T-helper 9 cell (primary cell): ENCODE results near the gene ADCY10.
"Not testable (repeated sequence)": the region's sequence is repeated elsewhere in the genome, so short reads cannot be mapped to it uniquely, and the experiment has no call there.

Source experiments
- DNase-seq: peaks from one replicate; pipeline ENCODE4 v3.0.0-alpha.2; 2020

The ADCY10 gene

DNA sequence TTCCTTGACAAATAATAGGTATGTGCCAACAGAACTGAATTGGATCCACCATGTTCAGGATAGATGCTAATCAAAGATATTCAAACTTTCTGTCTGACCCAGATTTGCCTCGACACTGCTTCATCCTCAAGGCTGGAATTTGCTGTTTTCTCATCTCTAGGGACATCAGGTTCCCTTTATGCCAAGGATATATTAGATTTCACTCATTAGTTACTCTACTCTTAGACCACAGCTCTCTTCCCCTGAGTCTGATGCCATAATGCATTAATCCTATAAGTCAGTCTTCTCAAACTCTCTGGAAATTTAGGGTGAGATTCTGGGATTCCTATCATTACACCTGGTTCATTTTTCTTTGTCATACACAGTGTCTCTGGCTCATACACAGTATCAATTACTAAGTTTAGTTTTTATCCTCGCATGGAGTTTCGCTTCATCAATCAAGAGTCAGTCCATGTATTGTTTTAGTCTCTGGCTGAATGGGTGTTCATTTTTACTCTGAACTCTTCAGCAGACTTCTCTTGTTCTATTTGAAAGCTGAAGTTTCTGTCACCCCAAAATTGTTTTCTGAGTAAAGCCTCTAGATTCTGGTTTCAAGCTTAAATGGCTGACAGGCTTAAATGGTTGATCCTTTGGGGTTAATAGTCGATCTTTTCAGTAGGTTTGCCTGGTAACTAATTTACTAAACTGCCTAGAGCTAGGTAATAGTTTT lies 13.3 kb upstream of the ADCY10 start:
- DNase-seq, result no peak

- no peak for DNase-seq
Observed at GRCh38 chr1:167926486-167926997, 12.6 kb upstream of the ADCY10 start.

DNA sequence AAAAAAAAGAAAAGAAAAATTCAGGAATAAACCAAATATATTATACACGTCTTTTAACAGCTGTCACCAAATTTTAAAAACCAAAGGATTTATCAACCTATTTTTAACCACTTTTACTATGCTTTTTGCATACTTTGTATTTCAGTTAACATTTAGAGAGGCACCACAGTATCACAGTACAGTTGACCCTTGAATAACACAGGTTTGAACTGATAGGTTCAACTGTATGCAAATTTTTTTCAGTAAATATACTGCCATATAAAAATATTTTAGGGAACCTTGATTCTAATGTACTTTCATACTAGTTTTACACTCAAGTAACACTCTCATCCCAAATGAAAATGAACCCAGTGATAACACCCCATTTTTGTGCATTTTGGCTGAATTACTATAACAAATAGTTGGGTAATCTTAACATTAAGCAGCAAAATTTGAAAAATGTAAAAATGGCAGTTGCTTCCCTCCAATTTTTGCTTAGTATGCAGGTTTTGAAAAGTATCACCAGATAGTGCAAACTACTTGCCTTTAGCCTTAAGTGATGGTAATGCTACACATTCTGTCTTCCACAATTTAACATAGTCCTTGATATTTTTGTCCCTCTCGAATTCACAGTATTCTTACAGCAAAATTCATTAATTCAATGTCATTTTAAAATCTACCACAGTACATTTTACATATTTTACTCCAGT lies 10.8 kb upstream of the ADCY10 start:
- DNase-seq, result no peak

DNA sequence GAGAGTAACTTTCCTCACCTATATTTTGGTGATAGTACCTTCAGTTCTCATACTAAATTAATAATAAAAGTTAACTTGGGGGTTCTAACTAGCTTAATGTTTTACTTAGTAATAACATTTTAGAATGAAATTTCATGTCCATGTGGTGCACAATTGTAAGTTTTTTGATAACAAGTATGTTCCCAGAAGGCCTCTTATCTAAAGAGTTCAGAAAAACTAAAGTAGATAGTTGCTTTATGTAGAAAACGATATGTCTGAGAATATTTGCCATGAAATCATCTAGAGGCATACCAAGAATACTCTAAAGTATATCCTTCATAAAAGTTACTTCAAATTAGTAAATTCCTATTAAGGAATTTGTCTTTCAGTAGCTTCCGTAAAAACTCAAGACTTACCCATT lies 10.2 kb upstream of the ADCY10 start:
- no peak for DNase-seq

DNA sequence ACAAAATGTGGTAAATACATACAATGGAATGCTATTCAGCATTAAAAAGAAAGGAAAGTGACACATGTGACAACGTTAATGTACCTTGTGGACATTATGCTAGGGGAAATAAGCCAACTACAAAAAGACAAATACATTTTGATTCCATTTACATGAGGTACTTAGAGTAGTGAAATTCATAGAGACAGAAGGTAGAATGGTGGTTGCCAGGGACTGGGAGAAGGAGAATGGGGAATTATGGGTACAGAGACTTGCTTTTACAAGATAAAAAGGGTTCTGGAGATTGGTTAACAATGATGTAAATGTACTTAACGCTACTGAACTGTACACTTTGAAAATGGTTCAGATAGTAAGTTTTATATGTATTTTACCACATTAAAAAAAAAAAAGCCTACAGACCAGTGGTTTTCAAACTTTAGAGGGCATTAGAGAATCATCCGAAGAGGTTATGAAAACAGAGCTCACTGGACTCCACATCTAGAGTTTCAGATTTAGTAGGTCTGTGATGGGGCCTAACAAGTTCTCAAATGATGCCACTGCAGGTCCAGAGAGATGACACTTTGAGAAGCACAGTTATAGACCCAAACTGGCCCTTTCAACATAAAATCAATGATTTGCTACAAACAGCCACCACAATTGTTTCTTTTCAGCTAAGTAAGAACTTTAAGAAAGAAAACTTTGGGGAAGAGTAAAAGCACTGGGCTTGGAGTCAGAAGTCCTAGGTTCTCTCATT lies 9.6 kb upstream of the ADCY10 start:
- DNase-seq, result no peak

DNA sequence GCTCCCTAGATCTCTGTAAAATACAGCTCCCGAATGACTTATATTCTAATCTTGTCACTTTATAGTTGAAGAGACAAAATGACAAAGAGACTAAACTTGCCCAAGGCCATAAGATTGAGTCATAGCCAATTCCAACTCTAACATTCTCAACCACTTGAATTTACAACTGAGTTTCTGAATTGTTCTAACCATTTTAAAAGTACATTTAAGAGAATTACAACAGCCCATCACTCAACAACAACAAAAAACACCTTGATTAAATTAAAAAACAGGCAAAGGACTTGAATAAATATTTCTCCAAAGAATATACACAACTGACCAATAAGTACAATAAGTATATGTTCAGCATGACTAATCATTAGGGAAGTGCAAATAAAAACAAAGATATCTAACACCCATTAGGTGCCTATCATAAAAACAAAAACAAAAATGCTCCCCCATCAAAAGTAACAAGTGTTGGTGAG lies 8.7 kb upstream of the ADCY10 start:
- no peak for DNase-seq

DNA sequence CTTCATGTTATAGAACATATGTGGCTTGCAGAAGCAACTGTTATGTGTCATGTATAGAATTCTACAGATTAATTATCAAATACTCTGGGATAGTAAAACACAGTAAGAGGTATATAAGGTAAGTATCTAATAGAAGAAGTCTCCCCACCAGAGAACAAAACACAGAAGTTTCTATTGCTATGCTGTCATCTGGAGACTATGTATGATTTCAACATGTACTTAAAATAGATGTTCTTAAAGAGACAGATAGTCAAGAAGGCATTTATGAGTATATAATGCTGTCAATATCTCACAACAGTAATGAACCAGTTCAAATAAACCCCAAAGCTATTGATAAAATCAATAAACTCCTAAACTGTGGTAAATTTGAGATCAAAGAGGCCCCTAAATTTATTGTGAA lies 8.1 kb upstream of the ADCY10 start:
- no peak for DNase-seq

- DNase-seq, result no peak
Observed at GRCh38 chr1:167916766-167917511, 3.0 kb upstream of the ADCY10 start.

DNA sequence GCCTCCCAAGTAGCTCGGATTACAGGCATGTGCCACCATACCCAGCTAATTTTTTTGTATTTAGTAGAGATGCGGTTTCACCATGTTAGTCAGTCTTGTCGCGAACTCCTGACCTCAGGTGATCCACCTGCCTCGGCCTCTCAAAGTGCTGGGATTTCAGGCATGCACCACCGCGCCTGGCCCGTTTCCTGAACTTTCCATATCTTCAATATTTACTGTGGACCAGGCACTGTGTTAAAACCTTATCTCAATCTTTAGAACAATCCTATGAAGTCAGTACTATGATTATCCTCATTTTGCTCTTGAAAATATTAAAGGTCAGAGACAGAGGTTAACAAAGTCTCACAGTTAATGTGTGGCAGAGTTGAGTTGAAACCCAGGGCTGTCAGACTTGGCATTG lies 1.6 kb upstream of the ADCY10 start:
- no peak for DNase-seq

DNA sequence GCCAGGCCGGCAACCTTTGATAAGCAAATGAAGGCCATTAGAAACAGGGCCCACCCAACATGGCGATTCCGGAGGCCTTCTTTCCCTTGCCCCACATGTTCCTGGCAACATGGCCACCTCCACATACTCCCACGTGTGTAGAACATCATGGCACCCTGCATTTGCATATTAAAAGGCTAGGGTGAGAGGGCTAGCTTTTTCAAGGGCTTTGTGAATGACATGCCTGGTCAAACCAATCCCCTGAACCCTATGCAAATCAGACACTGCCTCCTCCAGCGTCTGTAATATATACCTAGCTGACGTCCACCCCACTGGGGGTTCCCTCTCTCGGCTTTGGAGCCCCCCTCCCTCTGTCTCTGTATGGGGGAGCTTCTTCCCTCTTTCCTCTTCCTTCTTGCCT lies 1.6 kb downstream of the ADCY10 start:
- no peak for DNase-seq

GRCh38 chr1:167911413-167911812 lies 2.5 kb downstream of the ADCY10 start:
- no peak for DNase-seq

- DNase-seq, result no peak
Observed at GRCh38 chr1:167910530-167910929, 3.4 kb downstream of the ADCY10 start.

- DNase-seq, result no peak
Observed at GRCh38 chr1:167909691-167910180, 4.2 kb downstream of the ADCY10 start.

- DNase-seq, result no peak
Observed at GRCh38 chr1:167905671-167906070, 8.3 kb downstream of the ADCY10 start.

DNA sequence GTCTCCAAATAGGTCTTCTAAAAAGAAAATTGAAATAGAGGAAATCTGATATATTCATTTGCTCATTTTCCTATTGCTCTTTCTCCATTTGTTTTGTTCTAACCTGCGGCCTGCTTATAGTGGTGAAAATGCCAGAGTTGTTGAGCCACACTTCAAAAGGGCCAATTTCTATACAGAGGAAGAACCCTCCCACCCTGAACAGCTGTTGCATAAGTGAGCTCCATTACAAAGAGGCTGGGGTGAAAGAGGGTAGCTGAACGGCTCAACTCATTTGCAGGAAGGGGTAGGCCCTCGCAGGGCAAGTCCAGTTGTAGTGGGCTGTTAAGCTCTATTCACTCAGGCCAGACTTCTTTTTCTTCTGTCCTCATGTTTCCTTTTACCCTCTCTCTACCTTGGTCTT lies 8.8 kb downstream of the ADCY10 start:
- DNase-seq, result no peak

GRCh38 chr1:167904652-167905130 lies 9.2 kb downstream of the ADCY10 start:
- DNase-seq, result no peak

- no peak for DNase-seq
Observed at GRCh38 chr1:167900907-167901306, 13.0 kb downstream of the ADCY10 start.

- DNase-seq, result no peak
Observed at GRCh38 chr1:167899253-167899681, 14.7 kb downstream of the ADCY10 start.

GRCh38 chr1:167898578-167899222 lies 15.2 kb downstream of the ADCY10 start:
- no peak for DNase-seq

DNA sequence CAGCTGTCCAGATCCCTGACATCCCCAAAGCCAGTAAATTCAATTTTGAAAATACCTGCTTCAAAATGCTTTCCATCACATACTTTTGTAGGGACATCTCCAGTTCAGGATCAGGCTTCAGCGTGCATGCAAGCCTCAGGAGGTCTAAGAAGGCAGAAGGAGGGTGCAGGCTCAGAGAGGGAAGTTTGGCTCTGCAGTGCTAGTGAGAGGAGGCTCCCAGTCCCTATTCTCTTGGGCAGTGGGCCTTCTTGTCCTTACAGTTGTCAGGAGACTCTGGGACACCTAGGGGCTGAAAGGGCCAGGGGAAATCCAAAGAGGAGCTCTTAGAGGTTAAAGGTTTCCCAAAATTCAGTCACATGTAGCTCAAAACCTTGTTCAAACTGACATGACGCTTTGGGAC lies 20.1 kb downstream of the ADCY10 start:
- no peak for DNase-seq

GRCh38 chr1:167890400-167890799 lies 23.5 kb downstream of the ADCY10 start:
- no peak for DNase-seq

DNA sequence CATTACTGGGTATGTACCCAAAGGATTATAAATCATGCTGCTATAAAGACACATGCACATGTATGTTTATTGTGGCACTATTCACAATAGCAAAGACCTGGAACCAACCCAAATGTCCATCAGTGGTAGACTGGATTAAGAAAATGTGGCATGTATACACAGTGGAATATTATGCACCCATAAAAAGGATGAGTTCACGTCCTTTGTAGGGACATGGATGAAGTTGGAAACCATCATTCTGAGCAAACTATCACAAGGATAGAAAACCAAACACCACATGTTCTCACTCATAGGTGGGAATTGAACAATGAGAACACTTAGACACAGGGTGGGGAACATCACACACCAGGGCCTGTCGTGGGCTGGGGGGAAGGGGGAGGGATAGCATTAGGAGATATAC lies 26.7 kb downstream of the ADCY10 start:
- DNase-seq, result not testable (repeated sequence)
